SKM-1 (cell line): ENCODE measurements around the gene DUS2.
"Not testable (repeated sequence)": the region's sequence is repeated elsewhere in the genome, so short reads cannot be mapped to it uniquely, and the experiment has no call there.

Experiments
- DNase-seq: peaks from one replicate; lab custom pipeline; 2025; ENCODE audit not compliant: unreplicated experiment; lab: John Stamatoyannopoulos, UW

DUS2 gene

DNA sequence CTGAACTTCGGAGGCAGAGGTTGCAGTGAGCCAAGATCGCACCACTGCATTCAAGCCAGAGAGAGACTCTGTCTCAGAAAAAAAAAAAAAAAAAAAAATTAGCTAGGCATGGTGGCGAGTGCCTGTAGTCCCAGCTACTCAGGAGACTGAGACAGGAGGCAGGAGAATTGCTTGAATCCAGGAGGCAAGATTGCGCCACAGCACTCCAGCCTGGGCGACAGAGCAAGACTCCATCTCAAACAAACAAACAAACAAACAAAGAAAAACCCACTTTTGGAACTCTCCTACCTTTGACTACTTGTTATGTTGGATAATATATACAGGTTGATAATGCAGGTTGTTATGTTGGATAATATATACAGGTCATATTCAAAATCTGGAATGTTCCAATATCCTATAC is 97.4 kb downstream of the DUS2 start:
- not testable (repeated sequence) for DNase-seq

DNA sequence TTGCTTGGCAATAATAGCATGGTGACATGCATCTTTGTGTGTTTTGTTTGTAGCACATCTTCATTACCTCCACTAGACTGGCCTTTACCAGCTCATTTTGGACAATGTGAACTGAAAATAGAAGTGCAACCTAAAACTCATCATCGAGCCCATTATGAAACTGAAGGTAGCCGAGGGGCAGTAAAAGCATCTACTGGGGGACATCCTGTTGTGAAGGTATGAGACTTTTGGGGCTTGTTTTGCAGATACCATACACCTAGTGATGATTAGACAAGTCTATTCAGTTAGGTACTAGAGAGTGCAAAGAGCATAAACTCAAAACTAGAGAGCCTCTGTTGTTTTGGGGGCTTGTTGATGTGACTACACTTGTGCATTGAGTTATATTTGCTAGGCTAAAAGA is 103.3 kb downstream of the DUS2 start:
- DNase-seq: no peak

DNA sequence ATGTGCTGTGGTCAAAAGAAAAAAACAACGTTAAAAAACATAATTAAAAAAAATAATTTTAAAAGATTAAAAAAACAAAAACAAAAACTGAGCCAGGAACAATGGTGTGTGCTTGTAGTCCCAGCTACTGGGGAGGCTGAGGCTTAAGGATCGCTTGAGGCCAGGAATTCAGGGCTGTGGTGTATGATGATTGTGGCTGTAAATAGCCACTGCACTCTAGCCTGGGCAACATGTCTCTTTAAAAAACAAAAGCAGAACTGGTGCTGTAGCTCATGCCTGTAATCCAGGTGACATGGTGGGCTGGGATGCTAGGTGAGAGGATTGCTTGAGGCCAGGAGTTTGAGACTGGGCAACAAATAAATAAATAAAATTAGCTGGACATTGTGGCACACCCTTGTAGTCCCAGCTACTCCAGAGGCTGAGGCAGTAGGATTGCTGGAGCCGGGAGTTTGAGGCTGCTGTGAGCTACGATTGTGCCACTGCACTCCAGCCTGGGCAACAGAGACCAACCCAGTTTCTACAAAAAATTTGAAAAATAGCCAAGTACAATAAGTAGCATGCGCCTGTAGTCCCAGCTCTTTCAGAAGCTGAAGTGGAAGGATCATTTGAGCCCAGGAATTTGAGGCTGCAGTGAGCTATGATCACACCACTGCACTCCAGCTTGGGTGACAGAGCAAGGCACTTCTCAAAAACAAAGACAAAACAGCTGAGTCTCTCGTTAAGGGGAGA is 105.7 kb downstream of the DUS2 start:
- DNase-seq: no peak
